Tibial nerve (tissue), 4 donors: ENCODE measurements around the gene PLA2G2F. TPM values are rescaled to one million over a fixed set of nuclear protein-coding genes. Genes with fewer than 3 reads are reported as not detected.

Source experiments
- DNase-seq, 2 donors: peaks; one replicate each; pipeline ENCODE4 v3.0.0-alpha.2; 2019; ENCODE audit warnings: low spot score in 2 of 2
- H3K27ac ChIP-seq, 4 donors: fragments of 200-600 bp; sonication (generic) in 3 of 4; one replicate each; pipeline ENCODE4 v1.5.1; 2017 to 2019; ENCODE audit warnings: mild to moderate bottlenecking in 1 of 4
- H3K27me3 ChIP-seq, 2 donors: fragments of 200-600 bp; sonication (generic) in 1 of 2; one replicate each; pipeline versions ENCODE4 v1.5.1 to v1.6.0; 2017 to 2019
- H3K36me3 ChIP-seq, 3 donors: fragments of 200-600 bp; sonication (generic); one replicate each; pipeline ENCODE4 v1.5.1; 2018 to 2019
- H3K4me1 ChIP-seq, 4 donors: fragments of 200-600 bp; sonication (generic) in 3 of 4; one replicate each; pipeline ENCODE4 v1.5.1; 2017 to 2019
- H3K4me3 ChIP-seq, 4 donors: fragments of 200-600 bp; sonication (generic) in 3 of 4; one replicate each; pipeline ENCODE4 v1.5.1; 2017 to 2019; ENCODE audit warnings: mild to moderate bottlenecking in 1 of 4, moderate library complexity in 1 of 4
- H3K9me3 ChIP-seq, 4 donors: fragments of 200-600 bp; sonication (generic) in 3 of 4; one replicate each; pipeline ENCODE4 v1.5.1; 2017 to 2019
- CTCF ChIP-seq, 5 experiments: fragments of 200-600 bp in 3 of 5; fragments of 450-650 bp in 2 of 5; sonication (generic) in 3 of 5; IDR thresholded peaks; one replicate each; pipeline ENCODE4 v1.5.1; 2016 to 2019; ENCODE audit warnings: antibody characterized with exemption in 5 of 5, mild to moderate bottlenecking in 3 of 5, moderate library complexity in 2 of 5
- EP300 ChIP-seq, 2 donors: sonication (generic); formaldehyde crosslinking; IDR thresholded peaks; one replicate each; pipeline ENCODE4 v1.6.1; 2017; ENCODE audit warnings: antibody characterized with exemption in 2 of 2, mild to moderate bottlenecking in 1 of 2
- POLR2A ChIP-seq, 2 donors: fragments of 450-650 bp; IDR thresholded peaks; one replicate each; pipeline ENCODE4 v1.6.1; 2017; ENCODE audit warnings: antibody characterized with exemption in 2 of 2, mild to moderate bottlenecking in 2 of 2, moderate library complexity in 2 of 2
- WGBS, 2 donors: methylation state at CpG; one replicate each; pipeline ENCODE4 v1.1.5; 2018; 5-methylcytosine and 5-hydroxymethylcytosine counted together
- total RNA-seq, 4 donors: library from RNA; depleted of rRNA; stranded (reverse); fragments of >200 nt; gene quantifications; one replicate each; pipeline ENCODE4 v1.1.0, GENCODE V29; 2016

PLA2G2F gene
- total RNA-seq, 4 donors from 2014 or later: not detected

DNA sequence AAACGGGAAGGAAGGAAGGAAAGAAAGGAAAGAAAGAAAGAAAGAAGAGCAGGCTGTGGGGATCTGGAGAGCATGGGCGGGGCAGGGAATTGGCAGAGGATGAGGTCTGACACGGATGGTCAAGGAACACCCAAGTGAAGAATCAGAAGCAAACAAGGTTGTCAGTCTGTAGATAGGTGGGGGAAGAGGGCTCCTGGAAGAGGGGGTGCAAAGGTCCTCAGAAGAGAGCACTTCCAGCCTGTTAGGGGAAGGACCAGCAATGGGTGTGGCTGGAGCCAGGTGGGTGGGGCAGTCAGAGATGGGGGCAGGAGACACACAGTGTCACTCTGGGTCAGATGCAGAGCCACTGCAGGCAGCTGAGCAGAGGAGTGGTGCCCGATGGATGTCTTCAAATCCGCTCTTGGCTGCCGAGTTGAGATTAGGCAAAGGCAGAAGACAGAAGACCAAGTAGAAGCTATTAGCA lies 58.2 kb downstream of the PLA2G2F start:
- no peak overlapping the region for H3K27ac ChIP-seq
- H3K36me3 ChIP-seq: no peaks in the 10 kb centered on the region
- no peak for DNase-seq
- H3K9me3 ChIP-seq: no peaks in the 10 kb centered on the region
- peaks cover 0 to 44% of the 10 kb centered on the region in 2 donors for H3K27me3 ChIP-seq
- TF ChIP-seq POLR2A (IDR thresholded peaks at IDR 0.05) (no peak), EP300 (IDR thresholded peaks at IDR 0.05) (no peak), CTCF (IDR thresholded peaks at IDR 0.05) (no peak)
- 61 to 68% methylated on average over 6 of the region's 6 CpGs for WGBS, 2 donors
- H3K4me1 ChIP-seq: peaks cover 0 to 6% (median 0%) of the 10 kb centered on the region in 4 donors
- H3K4me3 ChIP-seq: no peak overlapping the region

- Histone ChIP-seq H3K4me3 (no peak overlapping the region), H3K36me3 (no peaks in the 10 kb centered on the region), H3K27me3 (peaks cover 0 to 36% of the 10 kb centered on the region in 2 donors), H3K9me3 (no peaks in the 10 kb centered on the region), H3K4me1 (peaks cover 0 to 6% (median 0%) of the 10 kb centered on the region in 4 donors), H3K27ac (no peak overlapping the region)
- DNase-seq: no peak
- TF ChIP-seq CTCF (IDR thresholded peaks at IDR 0.05): no peak
- no peak for TF ChIP-seq POLR2A (IDR thresholded peaks at IDR 0.05)
- TF ChIP-seq EP300 (IDR thresholded peaks at IDR 0.05): no peak
- 80 to 84% methylated on average over 1 of the region's 1 CpG for WGBS, 2 donors
These were observed 59.2 kb downstream of the PLA2G2F start for GRCh38 chr1:20198296-20198695.

GRCh38 chr1:20198918-20199317 lies 59.8 kb downstream of the PLA2G2F start:
- Histone ChIP-seq H3K9me3 (no peaks in the 10 kb centered on the region), H3K36me3 (no peaks in the 10 kb centered on the region), H3K27me3 (peaks cover 0 to 31% of the 10 kb centered on the region in 2 donors), H3K27ac (no peak overlapping the region), H3K4me3 (no peak overlapping the region), H3K4me1 (peaks cover 0 to 6% (median 0%) of the 10 kb centered on the region in 4 donors)
- no peak for TF ChIP-seq EP300 (IDR thresholded peaks at IDR 0.05)
- no peak for TF ChIP-seq CTCF (IDR thresholded peaks at IDR 0.05)
- no peak for DNase-seq
- 73 to 74% methylated on average over 7 of the region's 7 CpGs for WGBS, 2 donors

DNA sequence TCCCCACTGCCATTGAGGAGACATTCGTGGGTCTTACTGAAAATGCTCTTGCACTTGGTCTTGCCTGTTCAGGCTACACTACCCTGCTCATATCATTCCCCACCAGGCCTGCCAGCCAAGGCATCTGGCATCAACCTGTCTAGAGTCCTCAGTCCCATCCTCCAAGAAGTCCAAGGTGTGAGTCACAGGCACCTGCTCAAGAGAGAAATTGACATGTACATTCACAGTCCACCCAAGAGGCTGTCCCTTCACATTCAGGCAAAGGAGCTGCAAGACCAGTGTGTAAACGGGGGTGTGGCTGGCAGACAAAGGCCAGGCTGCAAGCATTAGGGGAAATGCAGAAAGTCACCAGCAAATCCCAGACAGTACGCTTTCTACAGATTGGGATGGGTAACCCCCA lies 60.3 kb downstream of the PLA2G2F start:
- H3K27ac ChIP-seq: no peak overlapping the region
- WGBS, 2 donors: 56 to 60% methylated on average over 3 of the region's 3 CpGs
- H3K4me1 ChIP-seq: peaks cover 0 to 6% (median 0%) of the 10 kb centered on the region in 4 donors
- DNase-seq: no peak
- H3K27me3 ChIP-seq: peaks cover 0 to 26% of the 10 kb centered on the region in 2 donors
- H3K9me3 ChIP-seq: no peaks in the 10 kb centered on the region
- H3K36me3 ChIP-seq: no peaks in the 10 kb centered on the region
- TF ChIP-seq EP300 (IDR thresholded peaks at IDR 0.05) (no peak), CTCF (IDR thresholded peaks at IDR 0.05) (no peak), POLR2A (IDR thresholded peaks at IDR 0.05) (no peak)
- no peak overlapping the region for H3K4me3 ChIP-seq

DNA sequence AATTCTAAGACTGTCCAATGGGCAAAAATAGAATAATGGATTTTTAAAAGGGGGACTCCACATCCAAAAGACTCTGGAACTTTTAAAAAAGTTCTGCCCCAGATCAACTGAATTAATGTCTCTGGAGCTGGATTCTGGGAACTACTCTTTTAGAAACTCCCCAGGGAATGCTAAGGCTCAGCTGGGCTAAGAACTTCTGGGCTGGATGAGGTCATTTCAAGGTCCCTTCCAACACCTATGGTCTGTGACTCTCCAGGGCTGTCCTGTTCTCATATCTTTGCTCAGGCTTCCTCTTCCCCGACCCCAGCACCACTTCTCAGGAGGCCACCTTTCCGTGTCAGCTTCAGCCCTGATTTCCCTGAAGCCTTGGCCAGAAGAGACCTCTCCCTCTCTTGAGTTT lies 60.7 kb downstream of the PLA2G2F start:
- Histone ChIP-seq H3K4me3 (no peak overlapping the region), H3K27me3 (peaks cover 0 to 25% of the 10 kb centered on the region in 2 donors), H3K4me1 (peaks cover 0 to 3% (median 0%) of the 10 kb centered on the region in 4 donors), H3K9me3 (no peaks in the 10 kb centered on the region), H3K27ac (no peak overlapping the region), H3K36me3 (no peaks in the 10 kb centered on the region)
- TF ChIP-seq POLR2A (IDR thresholded peaks at IDR 0.05) (no peak), EP300 (IDR thresholded peaks at IDR 0.05) (no peak), CTCF (IDR thresholded peaks at IDR 0.05) (no peak)
- no peak for DNase-seq
- WGBS, 2 donors: 75 to 82% methylated on average over 2 of the region's 2 CpGs

Other genes with a start within 250 kb of the PLA2G2F start
- gene PLA2G2E, start 215.7 kb upstream of the PLA2G2F start, total RNA-seq: not detected
- gene PLA2G2A, start 159.7 kb upstream of the PLA2G2F start, total RNA-seq: 100 to 1,000 TPM; 327 to 509 (median 407) TPM
- 1 to 10 TPM in 3 of 4 donors, under 1 TPM in 1; 0.87 to 4.7 (median 2.2) TPM for gene PLA2G5, start 69.1 kb upstream of the PLA2G2F start, total RNA-seq
- gene PLA2G2D, start 19.8 kb upstream of the PLA2G2F start, total RNA-seq: not detected
- gene UBXN10, start 46.8 kb downstream of the PLA2G2F start, total RNA-seq: under 1 TPM; under 0.01 to 0.84 (median 0.41) TPM
- gene PLA2G2C, start 47.2 kb downstream of the PLA2G2F start, total RNA-seq: not detected
- not detected for gene VWA5B1, start 151.6 kb downstream of the PLA2G2F start, total RNA-seq